KMS-11 (cell line): ENCODE data around the gene ZNF273.

ENCODE experiments used
- H2AFZ ChIP-seq: fragments of 200-600 bp; sonication (generic); 2 replicates; pipeline ENCODE4 v1.6.1; 2016; ENCODE audit warnings: antibody characterized with exemption, mixed run types, low read depth
- H3K27ac ChIP-seq: fragments of 200-600 bp; sonication (generic); 2 replicates; pipeline ENCODE4 v1.6.1; 2016; ENCODE audit warnings: mild to moderate bottlenecking, mixed run types
- H3K27me3 ChIP-seq: fragments of 200-600 bp; sonication (generic); 2 replicates; pipeline ENCODE4 v1.6.1; 2017; ENCODE audit warnings: mild to moderate bottlenecking, low read depth, mixed run types, moderate library complexity; ENCODE audit not compliant: insufficient read depth
- H3K36me3 ChIP-seq: fragments of 200-600 bp; sonication (generic); 2 replicates; pipeline ENCODE4 v1.6.1; 2017; ENCODE audit warnings: mild to moderate bottlenecking, mixed run types; ENCODE audit not compliant: insufficient read depth
- H3K4me1 ChIP-seq: fragments of 200-600 bp; sonication (generic); 2 replicates; pipeline ENCODE4 v1.6.1; 2016; ENCODE audit warnings: mild to moderate bottlenecking, low read depth, mixed run types; ENCODE audit not compliant: poor library complexity, severe bottlenecking
- H3K4me2 ChIP-seq: fragments of 200-600 bp; sonication (generic); 2 replicates; pipeline ENCODE4 v1.7.0; 2016; ENCODE audit warnings: mild to moderate bottlenecking, mixed run types
- H3K4me3 ChIP-seq: fragments of 200-600 bp; sonication (generic); IDR thresholded peaks from 2 replicates; pipeline ENCODE4 v1.6.1; 2017; ENCODE audit warnings: low read depth, low read length, mixed read lengths; ENCODE audit not compliant: insufficient read depth
- H3K79me2 ChIP-seq: fragments of 200-600 bp; sonication (generic); 2 replicates; pipeline ENCODE4 v1.6.1; 2016; ENCODE audit warnings: low read depth, mixed run types; ENCODE audit not compliant: insufficient read depth
- H3K9ac ChIP-seq: fragments of 200-600 bp; sonication (generic); 2 replicates; pipeline ENCODE4 v1.6.1; 2016; ENCODE audit warnings: mild to moderate bottlenecking, mixed run types
- H4K20me1 ChIP-seq: fragments of 200-600 bp; sonication (generic); 2 replicates; pipeline ENCODE4 v1.6.1; 2016; ENCODE audit warnings: mild to moderate bottlenecking, mixed run types; ENCODE audit not compliant: insufficient read depth
- CTCF ChIP-seq: fragments of 200-600 bp; sonication (generic); conservative IDR thresholded peaks from 2 replicates; pipeline ENCODE4 v1.6.1; 2017; ENCODE audit warnings: low read depth, mild to moderate bottlenecking, antibody characterized with exemption, low read length, moderate library complexity, mixed read lengths

The ZNF273 gene

GRCh38 chr7:64905133-64905532 lies 2.1 kb downstream of the ZNF273 start:
- H3K36me3 ChIP-seq, result no peaks in the 10 kb centered on the region
- peaks cover 38% of the 10 kb centered on the region; the same call in 1 of the 2 replicates for H3K79me2 ChIP-seq
- no peaks in the 10 kb centered on the region for H4K20me1 ChIP-seq
- H3K9ac ChIP-seq, result no peak overlapping the region
- no peaks in the 10 kb centered on the region for H3K27me3 ChIP-seq
- no peak overlapping the region for H2AFZ ChIP-seq
- H3K4me3 ChIP-seq, result no peak overlapping the region
- no peak overlapping the region for H3K4me2 ChIP-seq
- no peak for TF ChIP-seq CTCF
- H3K27ac ChIP-seq, result no peak overlapping the region
- no peaks in the 10 kb centered on the region for H3K4me1 ChIP-seq

GRCh38 chr7:64905547-64905946 lies 2.5 kb downstream of the ZNF273 start:
- H3K9ac ChIP-seq, result no peak overlapping the region
- peaks cover 41% of the 10 kb centered on the region; the same call in 1 of the 2 replicates for H3K79me2 ChIP-seq
- H4K20me1 ChIP-seq, result no peaks in the 10 kb centered on the region
- no peak for TF ChIP-seq CTCF
- H3K27ac ChIP-seq, result no peak overlapping the region
- no peaks in the 10 kb centered on the region for H3K4me1 ChIP-seq
- no peak overlapping the region for H3K4me2 ChIP-seq
- H3K4me3 ChIP-seq, result no peak overlapping the region
- H3K36me3 ChIP-seq, result no peaks in the 10 kb centered on the region
- no peaks in the 10 kb centered on the region for H3K27me3 ChIP-seq
- H2AFZ ChIP-seq, result no peak overlapping the region

- H4K20me1 ChIP-seq, result no peaks in the 10 kb centered on the region
- H3K4me3 ChIP-seq, result no peak overlapping the region
- H3K36me3 ChIP-seq, result no peaks in the 10 kb centered on the region
Measured at GRCh38 chr7:64907641-64908326, 4.7 kb downstream of the ZNF273 start.

GRCh38 chr7:64908358-64908757 lies 5.3 kb downstream of the ZNF273 start:
- Histone ChIP-seq H2AFZ (no peak overlapping the region), H3K4me2 (no peak overlapping the region)

More at GRCh38 chr7:64907641-64908326, 4.7 kb downstream of the ZNF273 start:
- Histone ChIP-seq H2AFZ (no peak overlapping the region), H3K27ac (no peak overlapping the region), H3K27me3 (no peaks in the 10 kb centered on the region), H3K79me2 (peaks cover 57% of the 10 kb centered on the region), H3K9ac (no peak overlapping the region), H3K4me1 (no peaks in the 10 kb centered on the region), H3K4me2 (no peak overlapping the region)
- TF ChIP-seq CTCF, result no peak

More at GRCh38 chr7:64908358-64908757, 5.3 kb downstream of the ZNF273 start:
- no peak overlapping the region for H3K27ac ChIP-seq
- H3K4me1 ChIP-seq, result no peaks in the 10 kb centered on the region
- H4K20me1 ChIP-seq, result no peaks in the 10 kb centered on the region
- no peak overlapping the region for H3K9ac ChIP-seq
- no peak for TF ChIP-seq CTCF
- no peaks in the 10 kb centered on the region for H3K27me3 ChIP-seq
- no peak overlapping the region for H3K4me3 ChIP-seq
- peaks cover 60% of the 10 kb centered on the region for H3K79me2 ChIP-seq
- H3K36me3 ChIP-seq, result no peaks in the 10 kb centered on the region
